HCT116 (cell line): Measurements from ENCODE around the gene PARM1. TPM values are rescaled to one million over a fixed set of nuclear protein-coding genes. Genes with fewer than 3 reads are reported as not detected.

Experiments used
- ATAC-seq: fragments of 200-7000 bp; cut with Tn5 transposase; 2 replicates; pipeline ENCODE4 v1.9.1; 2020; ENCODE audit warnings: mild to moderate bottlenecking, moderate library complexity
- BruUV-seq: library from RNA; stranded (reverse); fragments of 400-500 nt; replicated peaks from 2 replicates; lab custom pipeline; 2021; lab: Mats Ljungman, UMichigan
- CTCF ChIA-PET: fragments of 300-600 bp; sonication (Branson Sonifier 250); formaldehyde crosslinking; loops from one replicate; lab custom pipeline; 2021; ENCODE audit warnings: antibody characterized with exemption; lab: Charles Lee
- POLR2A ChIA-PET: fragments of 300-600, 350-600 bp; sonication (Branson Sonifier 250); formaldehyde crosslinking; loops from one replicate; lab custom pipeline; 2021; ENCODE audit warnings: antibody characterized with exemption; lab: Charles Lee
- RAD21 ChIA-PET, 2 experiments: fragments of 300-600 bp; sonication (Branson Sonifier 250); formaldehyde crosslinking; loops; one replicate each; lab custom pipeline; 2023; ENCODE audit warnings: low total read pairs in 2 of 2; ENCODE audit not compliant: uncharacterized antibody in 2 of 2, unreplicated experiment in 2 of 2, low non-redundant PET in 1 of 2; lab: Charles Lee
- DNase-seq: peaks from one replicate; pipeline ENCODE4 v3.0.0-alpha.2; 2010; ENCODE audit warnings: low read depth, low spot score
- H2AFZ ChIP-seq: fragments of 200-600 bp; shearing (Covaris generic), sonication (generic); 2 replicates; pipeline ENCODE4 v1.6.1; 2017; ENCODE audit warnings: low read depth, mixed run types, mixed read lengths, antibody characterized with exemption, low read length; ENCODE audit not compliant: poor library complexity, severe bottlenecking
- H3K27ac ChIP-seq: 2 replicates; pipeline ENCODE4 v1.5.1; 2012; ENCODE audit warnings: low read depth, low read length
- H3K27me3 ChIP-seq: fragments of 200-600 bp; sonication (generic); 2 replicates; pipeline ENCODE4 v1.6.1; 2016; ENCODE audit warnings: mixed run types, low read length, mixed read lengths; ENCODE audit not compliant: insufficient read depth
- H3K36me3 ChIP-seq, 2 experiments: fragments of 200-500 bp in 1 of 2; fragments of 200-600 bp in 1 of 2; sonication (Bioruptor generic) in 1 of 2; sonication (generic) in 1 of 2; 2 replicates each; pipeline versions ENCODE4 v1.5.1 to v1.6.1; 2014 to 2016; ENCODE audit warnings: low read length in 2 of 2, inconsistent platforms in 1 of 2, mixed read lengths in 1 of 2, mixed run types in 1 of 2; ENCODE audit not compliant: insufficient read depth in 2 of 2, control insufficient read depth in 1 of 2
- H3K4me1 ChIP-seq, 2 experiments: fragments of 200-600 bp in 1 of 2; sonication (generic) in 1 of 2; 2 replicates each; pipeline versions ENCODE4 v1.5.1 to v1.6.1; 2012 to 2017; ENCODE audit warnings: low read length in 2 of 2, inconsistent platforms in 1 of 2, mild to moderate bottlenecking in 1 of 2, mixed read lengths in 1 of 2, mixed run types in 1 of 2, moderate library complexity in 1 of 2; ENCODE audit not compliant: insufficient read depth in 2 of 2, control insufficient read depth in 1 of 2
- H3K4me2 ChIP-seq: fragments of 200-600 bp; sonication (generic); 2 replicates; pipeline ENCODE4 v1.6.1; 2017; ENCODE audit warnings: mixed run types, low read length, mixed read lengths
- H3K4me3 ChIP-seq, 2 experiments: fragments of 200-600 bp in 1 of 2; sonication (generic) in 1 of 2; replicated peaks in 1 of 2; 2 replicates each; pipeline ENCODE4 v1.5.1; 2011 to 2016; ENCODE audit warnings: low read length in 2 of 2, control low read depth in 1 of 2, low read depth in 1 of 2, mild to moderate bottlenecking in 1 of 2, mixed read lengths in 1 of 2, mixed run types in 1 of 2
- H3K79me2 ChIP-seq: fragments of 200-600 bp; sonication (generic); 2 replicates; pipeline ENCODE4 v1.6.1; 2017; ENCODE audit warnings: mild to moderate bottlenecking, mixed run types, low read length, moderate library complexity, mixed read lengths; ENCODE audit not compliant: insufficient read depth
- H3K9ac ChIP-seq: fragments of 200-600 bp; sonication (generic); 2 replicates; pipeline ENCODE4 v1.6.1; 2016; ENCODE audit warnings: low read length, mixed read lengths
- H3K9me2 ChIP-seq: fragments of 200-600 bp; sonication (generic), shearing (Covaris generic); 2 replicates; pipeline ENCODE4 v1.6.1; 2017; ENCODE audit warnings: mixed run types, mild to moderate bottlenecking, moderate library complexity; ENCODE audit not compliant: insufficient read depth
- H3K9me3 ChIP-seq, 2 experiments: fragments of 200-500 bp in 1 of 2; fragments of 200-600 bp in 1 of 2; sonication (Bioruptor generic) in 1 of 2; sonication (generic) in 1 of 2; 2 replicates each; pipeline ENCODE4 v1.6.1; 2014 to 2017; ENCODE audit warnings: low read length in 2 of 2, mixed read lengths in 2 of 2, inconsistent platforms in 1 of 2, low read depth in 1 of 2, mild to moderate bottlenecking in 1 of 2, mixed run types in 1 of 2, moderate library complexity in 1 of 2; ENCODE audit not compliant: control insufficient read depth in 1 of 2, insufficient read depth in 1 of 2
- H4K20me1 ChIP-seq: fragments of 200-600 bp; sonication (generic), shearing (Covaris generic); 2 replicates; pipeline ENCODE4 v1.6.1; 2017; ENCODE audit warnings: mixed run types, mild to moderate bottlenecking, moderate library complexity; ENCODE audit not compliant: insufficient read depth
- CBX3 ChIP-seq: IDR thresholded peaks from 2 replicates; pipeline ENCODE4 v1.6.1; 2012; ENCODE audit warnings: low read depth
- EGR1 ChIP-seq: IDR thresholded peaks from 2 replicates; pipeline ENCODE4 v1.6.1; 2012; ENCODE audit warnings: low read depth
- EZH2 ChIP-seq: fragments of 200-600 bp; sonication (generic); IDR thresholded peaks from 2 replicates; pipeline ENCODE4 v1.6.1; 2017; ENCODE audit warnings: antibody characterized with exemption, mixed run types
- EZH2phosphoT487 ChIP-seq: fragments of 200-600 bp; IDR thresholded peaks from 2 replicates; pipeline ENCODE4 v1.6.1; 2018; ENCODE audit warnings: antibody characterized with exemption, borderline replicate concordance
- intact Hi-C: fragments of 100-400 bp; cut with micrococcal nuclease; formaldehyde crosslinking; loops from 2 replicates; pipeline ENCODE4 v1.10.0; 2022
- total RNA-seq: library from RNA; stranded (reverse); gene quantifications from one replicate; pipeline ENCODE4 v1.2.1, GENCODE V29; 2021; ENCODE audit not compliant: unreplicated experiment
- TF ChIP-seq, protein P1 (sequence below): IDR thresholded peaks from 2 replicates; pipeline ENCODE4 v1.6.1; 2012; ENCODE audit warnings: low read depth
- TF ChIP-seq, protein P2 (sequence below): IDR thresholded peaks from 2 replicates; pipeline ENCODE4 v1.6.1; 2012

Gene PARM1
- total RNA-seq, 1 experiment from 2014 or later, result 11.7 TPM

DNA sequence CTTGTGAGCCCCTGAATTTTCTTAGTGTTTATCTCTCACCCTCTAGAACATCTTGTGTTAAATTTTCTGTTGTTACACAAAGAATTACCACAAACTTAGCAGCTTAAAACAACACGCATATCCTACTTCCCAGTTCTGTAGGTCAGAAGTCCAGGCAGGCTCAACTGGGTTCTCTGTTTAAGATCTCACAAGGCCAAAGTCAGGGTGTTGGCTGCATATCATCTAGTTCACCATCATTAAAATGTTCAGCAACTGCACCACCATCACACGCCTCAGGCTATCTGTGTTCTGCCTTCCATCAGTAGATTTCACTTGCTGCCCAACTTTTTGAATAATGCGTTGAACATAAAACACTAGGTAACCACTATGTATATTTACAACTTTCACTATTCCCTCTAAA is 130.5 kb downstream of the PARM1 start (continued):
- TF ChIP-seq EGR1 (no peak), CBX3 (no peak)
- TF ChIP-seq, protein P1, sequence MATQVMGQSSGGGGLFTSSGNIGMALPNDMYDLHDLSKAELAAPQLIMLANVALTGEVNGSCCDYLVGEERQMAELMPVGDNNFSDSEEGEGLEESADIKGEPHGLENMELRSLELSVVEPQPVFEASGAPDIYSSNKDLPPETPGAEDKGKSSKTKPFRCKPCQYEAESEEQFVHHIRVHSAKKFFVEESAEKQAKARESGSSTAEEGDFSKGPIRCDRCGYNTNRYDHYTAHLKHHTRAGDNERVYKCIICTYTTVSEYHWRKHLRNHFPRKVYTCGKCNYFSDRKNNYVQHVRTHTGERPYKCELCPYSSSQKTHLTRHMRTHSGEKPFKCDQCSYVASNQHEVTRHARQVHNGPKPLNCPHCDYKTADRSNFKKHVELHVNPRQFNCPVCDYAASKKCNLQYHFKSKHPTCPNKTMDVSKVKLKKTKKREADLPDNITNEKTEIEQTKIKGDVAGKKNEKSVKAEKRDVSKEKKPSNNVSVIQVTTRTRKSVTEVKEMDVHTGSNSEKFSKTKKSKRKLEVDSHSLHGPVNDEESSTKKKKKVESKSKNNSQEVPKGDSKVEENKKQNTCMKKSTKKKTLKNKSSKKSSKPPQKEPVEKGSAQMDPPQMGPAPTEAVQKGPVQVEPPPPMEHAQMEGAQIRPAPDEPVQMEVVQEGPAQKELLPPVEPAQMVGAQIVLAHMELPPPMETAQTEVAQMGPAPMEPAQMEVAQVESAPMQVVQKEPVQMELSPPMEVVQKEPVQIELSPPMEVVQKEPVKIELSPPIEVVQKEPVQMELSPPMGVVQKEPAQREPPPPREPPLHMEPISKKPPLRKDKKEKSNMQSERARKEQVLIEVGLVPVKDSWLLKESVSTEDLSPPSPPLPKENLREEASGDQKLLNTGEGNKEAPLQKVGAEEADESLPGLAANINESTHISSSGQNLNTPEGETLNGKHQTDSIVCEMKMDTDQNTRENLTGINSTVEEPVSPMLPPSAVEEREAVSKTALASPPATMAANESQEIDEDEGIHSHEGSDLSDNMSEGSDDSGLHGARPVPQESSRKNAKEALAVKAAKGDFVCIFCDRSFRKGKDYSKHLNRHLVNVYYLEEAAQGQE, result no peak

- POLR2A ChIA-PET, result no interaction called here
- Histone ChIP-seq H3K79me2 (no peaks in the 10 kb centered on the region), H2AFZ (no peak overlapping the region), H3K36me3 (no peaks in the 10 kb centered on the region), H3K27ac (no peak overlapping the region), H3K27me3 (no peaks in the 10 kb centered on the region), H3K4me1 (no peaks in the 10 kb centered on the region), H3K4me3 (no peak overlapping the region), H3K4me2 (no peak overlapping the region), H3K9ac (no peak overlapping the region), H3K9me2 (no peaks in the 10 kb centered on the region), H3K9me3 (no peaks in the 10 kb centered on the region), H4K20me1 (no peaks in the 10 kb centered on the region)
- ATAC-seq (no peak), DNase-seq (no peak)
- RAD21 ChIA-PET, result no interaction called here
- TF ChIP-seq, protein P2, sequence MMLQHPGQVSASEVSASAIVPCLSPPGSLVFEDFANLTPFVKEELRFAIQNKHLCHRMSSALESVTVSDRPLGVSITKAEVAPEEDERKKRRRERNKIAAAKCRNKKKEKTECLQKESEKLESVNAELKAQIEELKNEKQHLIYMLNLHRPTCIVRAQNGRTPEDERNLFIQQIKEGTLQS, result no peak
- TF ChIP-seq CBX3, result no peak
- TF ChIP-seq EZH2phosphoT487, result no peak
- TF ChIP-seq EZH2, result no peak
- intact Hi-C loops, result no loop called here
- CTCF ChIA-PET, result no interaction called here
- no TSS peak for BruUV-seq
Measured at GRCh38 chr4:75065909-75066308, 133.0 kb downstream of the PARM1 start.
